ENCODE results near the gene ZNF346.

DNA sequence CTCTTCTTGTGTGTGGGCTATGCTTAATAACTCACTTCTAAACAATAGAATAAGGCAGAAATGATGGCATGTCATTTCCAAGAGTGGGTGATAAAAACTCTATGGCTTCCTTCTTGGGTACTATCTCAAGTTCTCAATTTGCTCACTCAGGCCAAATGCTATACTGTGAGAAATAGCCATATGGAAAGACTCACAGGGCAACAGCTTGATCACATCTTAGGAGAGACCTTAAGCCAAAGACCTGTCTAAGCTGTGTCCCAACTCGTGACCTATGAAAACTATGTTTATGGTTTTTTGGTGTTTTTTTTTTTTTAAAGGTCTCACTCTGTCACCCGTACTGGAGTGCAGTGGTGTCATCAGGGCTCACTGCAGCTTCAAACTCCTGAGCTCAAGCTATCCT is 13.8 kb upstream of the ZNF346 start:
- TF ChIP-seq, protein P1, sequence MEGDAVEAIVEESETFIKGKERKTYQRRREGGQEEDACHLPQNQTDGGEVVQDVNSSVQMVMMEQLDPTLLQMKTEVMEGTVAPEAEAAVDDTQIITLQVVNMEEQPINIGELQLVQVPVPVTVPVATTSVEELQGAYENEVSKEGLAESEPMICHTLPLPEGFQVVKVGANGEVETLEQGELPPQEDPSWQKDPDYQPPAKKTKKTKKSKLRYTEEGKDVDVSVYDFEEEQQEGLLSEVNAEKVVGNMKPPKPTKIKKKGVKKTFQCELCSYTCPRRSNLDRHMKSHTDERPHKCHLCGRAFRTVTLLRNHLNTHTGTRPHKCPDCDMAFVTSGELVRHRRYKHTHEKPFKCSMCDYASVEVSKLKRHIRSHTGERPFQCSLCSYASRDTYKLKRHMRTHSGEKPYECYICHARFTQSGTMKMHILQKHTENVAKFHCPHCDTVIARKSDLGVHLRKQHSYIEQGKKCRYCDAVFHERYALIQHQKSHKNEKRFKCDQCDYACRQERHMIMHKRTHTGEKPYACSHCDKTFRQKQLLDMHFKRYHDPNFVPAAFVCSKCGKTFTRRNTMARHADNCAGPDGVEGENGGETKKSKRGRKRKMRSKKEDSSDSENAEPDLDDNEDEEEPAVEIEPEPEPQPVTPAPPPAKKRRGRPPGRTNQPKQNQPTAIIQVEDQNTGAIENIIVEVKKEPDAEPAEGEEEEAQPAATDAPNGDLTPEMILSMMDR (IDR thresholded peaks at IDR 0.05), result no peak
- no peak for TF ChIP-seq POLR2A (IDR thresholded peaks at IDR 0.05)
- no peak for TF ChIP-seq POLR2AphosphoS5 (IDR thresholded peaks at IDR 0.05)

Measured in breast epithelium (tissue), 3 donors.